Activated T-helper 1 cell treated with anti-CD3 and anti-CD28 coated beads, Interleukin-12 subunit alpha, Interleukin-12 subunit beta, Interleukin-2, Interleukin-4 antibody, amounts not matched to agents 30 ng/mL and 10 ng/mL and 1 ng/mL, durations not matched to agents 14 hours and 24 hours and 36 hours (primary cell): Measurements from ENCODE around the gene GLIPR2. TPM values are rescaled to one million over a fixed set of nuclear protein-coding genes. Genes with fewer than 3 reads are reported as not detected.
"Not testable (repeated sequence)": the region's sequence is repeated elsewhere in the genome, so short reads cannot be mapped to it uniquely, and the experiment has no call there.

Experiments
- DNase-seq: peaks from one replicate; pipeline ENCODE4 v3.0.0; 2021; ENCODE audit warnings: low spot score
- H3K27ac Mint-ChIP-seq: one replicate; pipeline ENCODE4 v1.8.0; 2021; ENCODE audit warnings: mild to moderate bottlenecking, mixed read lengths
- H3K27me3 Mint-ChIP-seq: one replicate; pipeline ENCODE4 v1.8.0; 2022; ENCODE audit warnings: mild to moderate bottlenecking, moderate library complexity, mixed read lengths; ENCODE audit not compliant: insufficient read depth
- H3K36me3 Mint-ChIP-seq: one replicate; pipeline ENCODE4 v1.8.0; 2021; ENCODE audit warnings: low read depth, mixed read lengths
- H3K4me1 Mint-ChIP-seq: one replicate; pipeline ENCODE4 v1.8.0; 2021; ENCODE audit warnings: low read depth, mixed read lengths
- H3K4me3 Mint-ChIP-seq: one replicate; pipeline ENCODE4 v1.8.0; 2021; ENCODE audit warnings: mild to moderate bottlenecking, moderate library complexity, mixed read lengths
- H3K9me3 Mint-ChIP-seq: one replicate; pipeline ENCODE4 v1.8.0; 2021; ENCODE audit warnings: mixed read lengths
- intact Hi-C: fragments of 100-400 bp; cut with micrococcal nuclease; formaldehyde crosslinking; loops from one replicate; pipeline ENCODE4 v1.15.1; 2024
- total RNA-seq: library from RNA; stranded (reverse); gene quantifications from 2 replicates; pipeline ENCODE4 v1.2.3, GENCODE V29; 2022

GLIPR2 gene
- total RNA-seq, 1 donor from 2014 or later = 27.5 TPM

- DNase-seq = no peak
- intact Hi-C loops = no loop called here
- no peak overlapping the region for H3K4me3 Mint-ChIP-seq
- no peaks in the 10 kb centered on the region for H3K9me3 Mint-ChIP-seq
- peaks cover 14% of the 10 kb centered on the region for H3K4me1 Mint-ChIP-seq
- H3K27ac Mint-ChIP-seq = no peak overlapping the region
- peaks cover 3% of the 10 kb centered on the region for H3K36me3 Mint-ChIP-seq
- peaks cover 15% of the 10 kb centered on the region for H3K27me3 Mint-ChIP-seq
Observed at GRCh38 chr9:36127652-36128244, 8.8 kb upstream of the GLIPR2 start.

GRCh38 chr9:36128349-36128748 is 8.2 kb upstream of the GLIPR2 start:
- peaks cover 14% of the 10 kb centered on the region for H3K4me1 Mint-ChIP-seq
- no peak overlapping the region for H3K4me3 Mint-ChIP-seq
- H3K27ac Mint-ChIP-seq = no peak overlapping the region
- H3K36me3 Mint-ChIP-seq = no peaks in the 10 kb centered on the region
- H3K9me3 Mint-ChIP-seq = no peaks in the 10 kb centered on the region
- DNase-seq = no peak
- peaks cover 16% of the 10 kb centered on the region for H3K27me3 Mint-ChIP-seq
- intact Hi-C loops = no loop called here

GRCh38 chr9:36129139-36129538 is 7.4 kb upstream of the GLIPR2 start:
- peaks cover 14% of the 10 kb centered on the region for H3K4me1 Mint-ChIP-seq
- peaks cover 16% of the 10 kb centered on the region for H3K27me3 Mint-ChIP-seq
- H3K27ac Mint-ChIP-seq = no peak overlapping the region
- H3K9me3 Mint-ChIP-seq = no peaks in the 10 kb centered on the region
- H3K36me3 Mint-ChIP-seq = no peaks in the 10 kb centered on the region
- no peak for DNase-seq
- intact Hi-C loops = no loop called here
- no peak overlapping the region for H3K4me3 Mint-ChIP-seq

- intact Hi-C loops = loop anchor here (10.0 kb wide), 1 partner anchor 317 kb away; the partner anchor contains the start of genes HINT2 and SPAG8
- not testable (repeated sequence) for H3K36me3 Mint-ChIP-seq, H3K9me3 Mint-ChIP-seq, H3K27ac Mint-ChIP-seq, DNase-seq, H3K4me3 Mint-ChIP-seq
- H3K4me1 Mint-ChIP-seq = peaks cover 13% of the 10 kb centered on the region
- peaks cover 29% of the 10 kb centered on the region for H3K27me3 Mint-ChIP-seq
Observed at GRCh38 chr9:36131666-36132065, 4.9 kb upstream of the GLIPR2 start.

- DNase-seq = no peak
- Mint-ChIP-seq H3K4me1 (peaks cover 16% of the 10 kb centered on the region), H3K27me3 (peaks cover 29% of the 10 kb centered on the region), H3K27ac (no peak overlapping the region), H3K36me3 (no peaks in the 10 kb centered on the region), H3K4me3 (no peak overlapping the region), H3K9me3 (no peaks in the 10 kb centered on the region)
- intact Hi-C loops = loop anchor here (10.0 kb wide), 1 partner anchor 317 kb away; the partner anchor contains the start of genes HINT2 and SPAG8
Observed at GRCh38 chr9:36132086-36132485, 4.4 kb upstream of the GLIPR2 start.

- Mint-ChIP-seq H3K27me3 (peaks cover 22% of the 10 kb centered on the region), H3K36me3 (peaks cover 2% of the 10 kb centered on the region), H3K4me3 (peak overlapping the region; percentile 86), H3K9me3 (no peaks in the 10 kb centered on the region), H3K4me1 (peaks cover 36% of the 10 kb centered on the region), H3K27ac (no peak overlapping the region)
- intact Hi-C loops = loop anchor here (10.0 kb wide), 1 partner anchor 320 kb away; the partner anchor contains the start of genes HINT2 and SPAG8
- DNase-seq = no peak
Observed at GRCh38 chr9:36134761-36135505, 1.6 kb upstream of the GLIPR2 start.

- peaks cover 20% of the 10 kb centered on the region for H3K27me3 Mint-ChIP-seq
- no peak overlapping the region for H3K27ac Mint-ChIP-seq
- H3K4me3 Mint-ChIP-seq = peak overlapping the region; percentile 86
- no peaks in the 10 kb centered on the region for H3K9me3 Mint-ChIP-seq
- peaks cover 44% of the 10 kb centered on the region for H3K4me1 Mint-ChIP-seq
- H3K36me3 Mint-ChIP-seq = peaks cover 4% of the 10 kb centered on the region
- no peak for DNase-seq
- intact Hi-C loops = loop anchor here (1.0 to 10.0 kb wide), 5 partner anchors 8 to 321 kb away; partner anchors contain the start of genes CLTA, HINT2 and SPAG8
Observed at GRCh38 chr9:36135741-36136271, 727 bp upstream of the GLIPR2 start.

- Mint-ChIP-seq H3K4me1 (peaks cover 56% of the 10 kb centered on the region), H3K27ac (peak overlapping the region; percentile 83), H3K9me3 (no peaks in the 10 kb centered on the region), H3K4me3 (peak overlapping the region; percentile 93), H3K36me3 (peaks cover 4% of the 10 kb centered on the region), H3K27me3 (peaks cover 18% of the 10 kb centered on the region)
- intact Hi-C loops = loop anchor here (1.0 to 10.0 kb wide), 6 partner anchors 7 to 322 kb away; partner anchors contain the start of genes CLTA, HINT2 and SPAG8
- DNase-seq = no peak
Observed at GRCh38 chr9:36136894-36137391, 410 bp downstream of the GLIPR2 start.

GRCh38 chr9:36137392-36138004 is 965 bp downstream of the GLIPR2 start:
- intact Hi-C loops = loop anchor here (1.0 to 10.0 kb wide), 3 partner anchors 15 to 323 kb away; partner anchors contain the start of genes CLTA, HINT2 and SPAG8
- H3K27ac Mint-ChIP-seq = peak overlapping the region; percentile 83
- DNase-seq = no peak
- H3K27me3 Mint-ChIP-seq = peaks cover 17% of the 10 kb centered on the region
- peak overlapping the region; percentile 93 for H3K4me3 Mint-ChIP-seq
- no peaks in the 10 kb centered on the region for H3K9me3 Mint-ChIP-seq
- H3K36me3 Mint-ChIP-seq = peaks cover 6% of the 10 kb centered on the region
- peaks cover 61% of the 10 kb centered on the region for H3K4me1 Mint-ChIP-seq

GRCh38 chr9:36138496-36138895 is 2.0 kb downstream of the GLIPR2 start:
- peaks cover 14% of the 10 kb centered on the region for H3K27me3 Mint-ChIP-seq
- peaks cover 8% of the 10 kb centered on the region for H3K36me3 Mint-ChIP-seq
- peaks cover 71% of the 10 kb centered on the region for H3K4me1 Mint-ChIP-seq
- intact Hi-C loops = loop anchor here (10.0 kb wide), 1 partner anchor 324 kb away; the partner anchor contains the start of genes HINT2 and SPAG8
- DNase-seq = no peak
- no peaks in the 10 kb centered on the region for H3K9me3 Mint-ChIP-seq
- H3K27ac Mint-ChIP-seq = no peak overlapping the region
- peak overlapping the region; percentile 93 for H3K4me3 Mint-ChIP-seq

GRCh38 chr9:36138901-36139300 is 2.4 kb downstream of the GLIPR2 start:
- peak overlapping the region; percentile 93 for H3K4me3 Mint-ChIP-seq
- no peak for DNase-seq
- peaks cover 8% of the 10 kb centered on the region for H3K36me3 Mint-ChIP-seq
- H3K9me3 Mint-ChIP-seq = no peaks in the 10 kb centered on the region
- peaks cover 14% of the 10 kb centered on the region for H3K27me3 Mint-ChIP-seq
- no peak overlapping the region for H3K27ac Mint-ChIP-seq
- intact Hi-C loops = loop anchor here (10.0 kb wide), 1 partner anchor 324 kb away; the partner anchor contains the start of genes HINT2 and SPAG8
- peaks cover 75% of the 10 kb centered on the region for H3K4me1 Mint-ChIP-seq
